Activated T-cell treated with anti-CD3 and anti-CD28 coated beads for 24 hours (primary cell): ENCODE measurements around the gene ABTB2.

ENCODE experiments used
- DNase-seq: peaks from one replicate; pipeline ENCODE4 v3.0.0-alpha.2; 2020; ENCODE audit warnings: low read depth

ABTB2 gene

DNA sequence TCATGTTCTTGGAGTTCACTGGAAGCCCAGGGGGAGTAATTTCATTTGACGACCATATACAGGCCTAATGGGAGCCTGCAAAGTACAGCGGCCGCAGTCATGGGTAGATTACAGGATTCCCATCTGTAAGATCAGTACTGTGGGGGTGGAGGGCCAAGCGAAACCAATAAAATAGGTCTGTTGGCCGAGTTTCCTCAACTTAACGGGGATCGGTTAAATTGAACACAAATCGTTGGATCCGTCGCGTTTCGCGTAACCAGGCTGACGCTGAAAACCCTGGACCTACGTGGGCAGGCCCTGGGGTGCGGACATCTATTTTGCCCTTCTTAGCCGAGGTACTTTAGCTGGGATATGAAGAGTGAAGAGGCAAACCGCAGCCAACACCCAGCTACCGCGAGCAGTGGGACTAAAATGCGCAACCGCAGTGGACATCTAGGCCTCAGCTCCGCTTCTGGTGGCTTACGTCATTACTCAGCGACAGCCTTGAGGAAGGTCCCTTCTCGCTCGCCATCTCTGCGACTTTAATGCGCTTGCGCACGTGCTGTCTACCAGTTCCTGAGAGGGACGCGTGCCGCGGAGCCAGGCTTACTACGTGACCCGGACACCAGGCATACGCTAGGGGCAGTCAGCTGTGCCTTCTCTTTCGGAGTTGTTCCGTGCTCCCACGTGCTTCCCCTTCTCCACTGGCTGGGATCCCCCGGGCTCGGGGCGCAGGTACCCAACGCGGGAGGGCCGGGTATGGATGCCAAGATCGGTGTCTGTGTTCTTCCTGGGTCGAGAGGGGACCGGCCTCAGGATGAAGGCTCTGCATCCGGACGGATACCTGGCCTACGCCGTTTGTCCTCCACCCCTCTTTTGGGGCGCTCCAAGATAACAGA is 252.5 kb downstream of the ABTB2 start, which contains the start of gene NAT10:
Gene NAT10, plus strand, starts transcription at position 551 of the 878 bp plus-strand sequence. CDS start 2,597 bp downstream, outside the sequence.
- DNase-seq = peak; percentile 96

DNA sequence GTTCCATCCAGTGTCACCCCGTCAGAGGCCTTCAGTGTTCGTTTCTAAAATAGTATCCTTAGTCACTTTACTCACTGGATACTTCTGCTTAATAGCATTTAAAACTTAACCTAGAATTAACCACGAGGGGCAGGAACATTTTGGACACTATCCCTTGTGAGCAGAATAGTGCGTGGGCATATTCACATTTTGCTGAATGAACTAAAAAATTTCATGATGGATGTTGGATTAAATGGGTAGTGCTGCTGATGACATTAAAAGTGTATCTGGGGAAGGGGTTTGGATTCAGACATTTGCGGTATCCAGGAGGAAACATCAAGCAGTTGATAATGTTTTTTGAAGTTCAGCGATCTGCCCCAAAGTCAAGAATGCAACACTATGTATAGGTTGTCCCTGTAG is 253.1 kb downstream of the ABTB2 start:
- DNase-seq = no peak
